Measurements from ENCODE around the gene N4BP2L2.

DNA sequence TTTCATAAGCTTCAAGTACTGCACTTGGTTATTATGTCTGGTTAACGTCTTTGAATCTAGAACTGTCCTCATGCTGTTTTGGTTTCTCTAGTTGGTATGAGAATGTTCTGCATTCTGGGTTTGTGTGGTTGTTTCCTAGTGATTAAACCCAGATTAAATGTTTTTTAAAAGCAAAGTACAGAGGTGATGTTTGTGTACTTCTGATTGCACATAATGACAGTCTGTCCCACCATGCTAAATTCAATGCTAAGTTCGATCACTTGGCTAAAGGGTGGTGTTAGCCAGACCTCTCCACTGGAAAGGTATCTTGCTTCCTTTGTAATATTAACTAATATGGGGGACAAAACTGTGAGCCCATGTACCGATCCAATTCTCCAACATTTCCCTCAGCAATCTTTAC lies 125.3 kb downstream of the N4BP2L2 start:
- TF ChIP-seq, protein P1, sequence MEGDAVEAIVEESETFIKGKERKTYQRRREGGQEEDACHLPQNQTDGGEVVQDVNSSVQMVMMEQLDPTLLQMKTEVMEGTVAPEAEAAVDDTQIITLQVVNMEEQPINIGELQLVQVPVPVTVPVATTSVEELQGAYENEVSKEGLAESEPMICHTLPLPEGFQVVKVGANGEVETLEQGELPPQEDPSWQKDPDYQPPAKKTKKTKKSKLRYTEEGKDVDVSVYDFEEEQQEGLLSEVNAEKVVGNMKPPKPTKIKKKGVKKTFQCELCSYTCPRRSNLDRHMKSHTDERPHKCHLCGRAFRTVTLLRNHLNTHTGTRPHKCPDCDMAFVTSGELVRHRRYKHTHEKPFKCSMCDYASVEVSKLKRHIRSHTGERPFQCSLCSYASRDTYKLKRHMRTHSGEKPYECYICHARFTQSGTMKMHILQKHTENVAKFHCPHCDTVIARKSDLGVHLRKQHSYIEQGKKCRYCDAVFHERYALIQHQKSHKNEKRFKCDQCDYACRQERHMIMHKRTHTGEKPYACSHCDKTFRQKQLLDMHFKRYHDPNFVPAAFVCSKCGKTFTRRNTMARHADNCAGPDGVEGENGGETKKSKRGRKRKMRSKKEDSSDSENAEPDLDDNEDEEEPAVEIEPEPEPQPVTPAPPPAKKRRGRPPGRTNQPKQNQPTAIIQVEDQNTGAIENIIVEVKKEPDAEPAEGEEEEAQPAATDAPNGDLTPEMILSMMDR (IDR thresholded peaks at IDR 0.05): no peak
- TF ChIP-seq EZH2 (IDR thresholded peaks at IDR 0.05): no peak

Data from neural progenitor cell (in vitro differentiated cells).